ENCODE data around the gene APLNR. TPM values are rescaled to one million over a fixed set of nuclear protein-coding genes. Genes with fewer than 3 reads are reported as not detected.

The APLNR gene
- total and polyA plus RNA-seq, 2 donors, result 3.4 to 50.7 TPM

- DNase-seq (ENCODE audit: extremely low spot score), result no peak
- Histone ChIP-seq H3K27ac (ENCODE audit: low read depth) (no peak overlapping the region), H3K4me1 (ENCODE audit: insufficient read depth) (no peaks in the 10 kb centered on the region), H3K4me3 (ENCODE audit: low read depth, low read length) (no peak overlapping the region), H3K36me3 (ENCODE audit: insufficient read depth) (no peaks in the 10 kb centered on the region)
Observed at GRCh38 chr11:57266157-57266556, 29.1 kb upstream of the APLNR start.

DNA sequence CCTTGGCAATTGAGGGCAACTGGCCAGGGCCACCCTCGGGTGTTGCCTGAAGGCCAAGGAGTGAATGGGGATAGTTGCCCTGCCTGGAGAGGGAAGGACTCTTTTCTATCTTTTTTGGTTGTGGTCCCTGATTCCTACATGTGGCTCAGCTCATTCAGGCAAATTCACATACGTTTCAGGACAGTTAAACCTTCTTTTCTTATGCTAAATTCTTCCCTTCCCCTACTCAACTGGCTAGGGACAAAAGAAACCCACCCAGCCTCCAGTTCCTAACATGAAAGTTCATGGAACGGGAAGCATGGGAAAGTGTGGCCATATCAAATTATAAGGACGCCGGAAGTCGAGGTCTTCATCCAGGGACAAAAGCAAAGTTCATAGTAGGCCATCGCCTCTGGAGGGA is 26.3 kb upstream of the APLNR start:
- Histone ChIP-seq H3K4me1 (ENCODE audit: insufficient read depth) (no peaks in the 10 kb centered on the region), H3K27ac (ENCODE audit: low read depth) (no peak overlapping the region), H3K36me3 (ENCODE audit: insufficient read depth) (no peaks in the 10 kb centered on the region), H3K4me3 (ENCODE audit: low read depth, low read length) (no peak overlapping the region)
- no peak for DNase-seq (ENCODE audit: extremely low spot score)
- 83% methylated on average over 7 of the region's 7 CpGs for WGBS

DNA sequence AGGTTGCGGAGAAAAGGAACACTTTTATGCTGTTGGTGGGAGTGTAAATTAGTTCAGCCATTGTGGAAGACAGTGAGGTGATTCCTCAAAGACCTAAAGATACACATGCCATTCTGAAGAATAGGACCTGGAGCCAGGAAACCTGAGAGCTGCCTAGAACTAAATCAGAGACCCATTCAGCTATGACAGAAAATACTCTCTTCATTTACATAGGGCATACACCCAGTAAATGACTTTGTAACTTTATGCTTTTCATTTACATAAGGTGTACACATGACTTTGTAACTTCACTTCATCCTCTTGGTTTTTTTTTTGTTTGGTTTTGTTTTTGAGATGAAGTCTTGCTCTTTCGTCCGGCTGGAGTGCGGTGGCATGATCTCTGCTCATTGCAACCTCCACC is 25.1 kb upstream of the APLNR start:
- Histone ChIP-seq H3K4me3 (ENCODE audit: low read depth, low read length) (no peak overlapping the region), H3K36me3 (ENCODE audit: insufficient read depth) (no peaks in the 10 kb centered on the region), H3K4me1 (ENCODE audit: insufficient read depth) (no peaks in the 10 kb centered on the region), H3K27ac (ENCODE audit: low read depth) (no peak overlapping the region)
- WGBS, result 67% methylated on average over 4 of the region's 4 CpGs
- DNase-seq (ENCODE audit: extremely low spot score), result no peak

DNA sequence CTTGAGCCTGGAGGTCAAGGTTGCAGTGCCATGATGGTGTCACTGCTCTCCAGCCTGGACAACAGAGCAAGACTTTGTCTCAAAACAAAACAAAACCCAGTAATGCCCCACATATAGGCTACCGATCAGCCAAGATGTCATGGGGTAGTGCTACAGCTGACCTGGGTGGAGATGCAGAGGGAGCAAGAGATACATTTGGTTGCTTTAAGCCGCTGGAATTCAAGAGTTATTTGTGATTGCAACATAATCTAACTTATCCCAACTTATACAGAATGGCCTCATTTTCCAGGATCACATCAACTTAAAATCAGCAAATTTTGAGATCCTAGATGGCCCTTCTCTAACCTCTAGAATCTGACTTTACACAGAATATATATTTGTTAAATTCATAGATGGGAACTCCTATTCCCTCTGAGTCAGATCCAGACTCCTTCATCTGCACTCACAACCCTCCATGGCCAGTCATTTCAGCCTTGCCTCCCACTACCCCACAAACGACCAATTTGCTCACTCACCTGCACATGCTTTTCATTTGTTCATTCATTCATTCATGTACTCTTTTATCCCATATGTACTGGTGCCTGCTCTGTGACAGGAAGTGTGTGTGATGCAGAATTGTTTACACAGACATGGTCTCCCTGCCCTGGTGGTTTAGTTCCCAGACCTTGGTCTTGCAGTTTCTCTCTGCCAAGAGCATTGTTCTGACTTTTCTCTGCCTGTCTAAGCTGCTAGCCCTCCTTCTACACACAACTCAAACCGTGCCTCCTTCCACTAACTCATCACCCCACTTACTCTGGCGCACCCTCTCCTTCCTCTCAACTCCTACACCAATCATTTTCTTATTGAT is 24.1 kb upstream of the APLNR start:
- no peak overlapping the region for H3K27ac ChIP-seq (ENCODE audit: low read depth)
- no peak overlapping the region for H3K4me3 ChIP-seq (ENCODE audit: low read depth, low read length)
- H3K4me1 ChIP-seq (ENCODE audit: insufficient read depth), result no peaks in the 10 kb centered on the region
- 60% methylated on average over 5 of the region's 5 CpGs for WGBS
- no peak for DNase-seq (ENCODE audit: extremely low spot score)
- no peaks in the 10 kb centered on the region for H3K36me3 ChIP-seq (ENCODE audit: insufficient read depth)

GRCh38 chr11:57256119-57256518 is 19.1 kb upstream of the APLNR start:
- Histone ChIP-seq H3K4me1 (ENCODE audit: insufficient read depth) (no peaks in the 10 kb centered on the region), H3K4me3 (ENCODE audit: low read depth, low read length) (no peak overlapping the region), H3K36me3 (ENCODE audit: insufficient read depth) (no peaks in the 10 kb centered on the region), H3K27ac (ENCODE audit: low read depth) (no peak overlapping the region)
- DNase-seq (ENCODE audit: extremely low spot score), result no peak

GRCh38 chr11:57255618-57256017 is 18.6 kb upstream of the APLNR start:
- 28% methylated on average over 1 of the region's 1 CpG for WGBS
- Histone ChIP-seq H3K27ac (ENCODE audit: low read depth) (no peak overlapping the region), H3K36me3 (ENCODE audit: insufficient read depth) (no peaks in the 10 kb centered on the region), H3K4me1 (ENCODE audit: insufficient read depth) (no peaks in the 10 kb centered on the region), H3K4me3 (ENCODE audit: low read depth, low read length) (no peak overlapping the region)
- DNase-seq (ENCODE audit: extremely low spot score), result no peak

GRCh38 chr11:57254631-57255030 is 17.6 kb upstream of the APLNR start:
- H3K27ac ChIP-seq (ENCODE audit: low read depth), result no peak overlapping the region
- H3K4me3 ChIP-seq (ENCODE audit: low read depth, low read length), result no peak overlapping the region
- no peaks in the 10 kb centered on the region for H3K4me1 ChIP-seq (ENCODE audit: insufficient read depth)
- H3K36me3 ChIP-seq (ENCODE audit: insufficient read depth), result no peaks in the 10 kb centered on the region
- no peak for DNase-seq (ENCODE audit: extremely low spot score)

- DNase-seq (ENCODE audit: extremely low spot score), result no peak
- Histone ChIP-seq H3K27ac (ENCODE audit: low read depth) (no peak overlapping the region), H3K4me1 (ENCODE audit: insufficient read depth) (no peaks in the 10 kb centered on the region), H3K36me3 (ENCODE audit: insufficient read depth) (no peaks in the 10 kb centered on the region), H3K4me3 (ENCODE audit: low read depth, low read length) (no peak overlapping the region)
- WGBS, result 31% methylated on average over 5 of the region's 5 CpGs
Observed at GRCh38 chr11:57251491-57252104, 14.5 kb upstream of the APLNR start.

GRCh38 chr11:57251037-57251436 is 14.0 kb upstream of the APLNR start:
- H3K4me1 ChIP-seq (ENCODE audit: insufficient read depth), result no peaks in the 10 kb centered on the region
- WGBS, result 83% methylated on average over 2 of the region's 2 CpGs
- no peak for DNase-seq (ENCODE audit: extremely low spot score)
- H3K36me3 ChIP-seq (ENCODE audit: insufficient read depth), result no peaks in the 10 kb centered on the region
- no peak overlapping the region for H3K27ac ChIP-seq (ENCODE audit: low read depth)
- no peak overlapping the region for H3K4me3 ChIP-seq (ENCODE audit: low read depth, low read length)

- Histone ChIP-seq H3K4me1 (ENCODE audit: insufficient read depth) (no peaks in the 10 kb centered on the region), H3K36me3 (ENCODE audit: insufficient read depth) (no peaks in the 10 kb centered on the region), H3K4me3 (ENCODE audit: low read depth, low read length) (no peak overlapping the region), H3K27ac (ENCODE audit: low read depth) (no peak overlapping the region)
- peak; percentile 25 for DNase-seq (ENCODE audit: extremely low spot score)
- WGBS, result 32% methylated on average over 10 of the region's 10 CpGs
Observed at GRCh38 chr11:57249384-57250319, 12.6 kb upstream of the APLNR start.

- Histone ChIP-seq H3K36me3 (ENCODE audit: insufficient read depth) (no peaks in the 10 kb centered on the region), H3K27ac (ENCODE audit: low read depth) (no peak overlapping the region), H3K4me1 (ENCODE audit: insufficient read depth) (no peaks in the 10 kb centered on the region), H3K4me3 (ENCODE audit: low read depth, low read length) (no peak overlapping the region)
- WGBS, result 29% methylated on average over 9 of the region's 9 CpGs
- peak; percentile 41 for DNase-seq (ENCODE audit: extremely low spot score)
Observed at GRCh38 chr11:57248780-57249383, 11.8 kb upstream of the APLNR start.

DNA sequence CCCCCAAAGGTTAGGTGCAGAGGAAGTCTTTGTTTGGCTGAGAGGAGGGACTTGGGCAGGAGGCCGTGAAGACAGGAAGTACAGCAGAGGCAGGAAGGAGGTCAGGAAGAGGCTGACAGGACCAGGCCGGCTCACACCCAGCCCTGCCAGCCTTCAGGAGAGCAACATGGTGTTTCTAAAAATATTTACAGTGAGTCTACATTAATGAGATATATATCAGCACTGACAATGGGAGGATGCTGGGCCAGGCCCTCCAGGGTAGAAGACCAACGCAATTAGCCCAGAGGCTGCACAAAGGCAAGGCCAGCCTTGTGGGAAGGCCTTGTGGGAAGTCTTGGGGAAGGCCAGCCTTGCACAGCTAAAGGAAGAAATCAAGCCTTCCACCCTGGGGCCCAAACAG is 7.9 kb upstream of the APLNR start:
- H3K27ac ChIP-seq (ENCODE audit: low read depth), result no peak overlapping the region
- DNase-seq (ENCODE audit: extremely low spot score), result no peak
- no peak overlapping the region for H3K4me3 ChIP-seq (ENCODE audit: low read depth, low read length)
- 72% methylated on average over 3 of the region's 3 CpGs for WGBS
- no peaks in the 10 kb centered on the region for H3K36me3 ChIP-seq (ENCODE audit: insufficient read depth)
- no peaks in the 10 kb centered on the region for H3K4me1 ChIP-seq (ENCODE audit: insufficient read depth)

DNA sequence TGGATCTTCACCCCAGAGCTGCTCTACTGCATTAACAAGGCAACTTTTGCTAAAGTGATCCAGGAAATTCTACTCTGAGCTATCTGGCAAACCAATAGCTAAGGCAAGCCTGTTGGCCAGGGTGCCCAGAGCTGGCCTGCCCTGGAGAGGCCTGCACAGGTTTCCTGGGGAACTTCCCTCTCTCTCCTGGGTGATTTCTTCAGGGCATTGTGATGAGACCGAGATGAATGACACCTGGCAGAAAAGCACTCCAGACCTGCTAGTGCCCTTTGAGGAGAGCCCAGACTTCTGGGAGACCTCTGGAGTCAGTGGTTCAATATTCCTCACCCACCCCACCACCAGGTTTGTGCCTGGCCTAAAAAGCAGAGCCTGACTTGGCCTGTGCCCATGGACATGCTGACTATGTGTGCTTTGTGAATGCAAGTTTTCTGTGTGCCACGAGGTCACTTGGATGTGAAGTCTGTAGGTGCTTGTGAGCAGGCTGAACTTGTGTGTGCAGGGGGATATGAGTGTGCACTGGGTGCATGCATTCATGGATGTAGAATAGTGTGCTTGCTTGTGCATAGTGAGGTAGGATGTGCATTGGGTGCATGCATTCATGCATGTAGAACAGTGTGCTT is 4.4 kb upstream of the APLNR start:
- no peak for DNase-seq (ENCODE audit: extremely low spot score)
- WGBS, result 71% methylated on average over 2 of the region's 2 CpGs
- Histone ChIP-seq H3K27ac (ENCODE audit: low read depth) (no peak overlapping the region), H3K36me3 (ENCODE audit: insufficient read depth) (no peaks in the 10 kb centered on the region), H3K4me1 (ENCODE audit: insufficient read depth) (no peaks in the 10 kb centered on the region), H3K4me3 (ENCODE audit: low read depth, low read length) (no peak overlapping the region)
